ENCODE data around the gene LIPT2. TPM values are rescaled to one million over a fixed set of nuclear protein-coding genes. Genes with fewer than 3 reads are reported as not detected.
"Not testable (repeated sequence)": the region's sequence is repeated elsewhere in the genome, so short reads cannot be mapped to it uniquely, and the experiment has no call there.

The LIPT2 gene
- total RNA-seq, 4 donors from 2014 or later, result 1.2 to 8.4 (median 3.9) TPM

GRCh38 chr11:74535371-74536160 is 42.0 kb upstream of the LIPT2 start:
- intact Hi-C loops (cut with DNase I), result no loop called here
- H3K27ac ChIP-seq, result peak overlapping the region; percentile 67 to 92 (median 85)
- DNase-seq, result no peak

DNA sequence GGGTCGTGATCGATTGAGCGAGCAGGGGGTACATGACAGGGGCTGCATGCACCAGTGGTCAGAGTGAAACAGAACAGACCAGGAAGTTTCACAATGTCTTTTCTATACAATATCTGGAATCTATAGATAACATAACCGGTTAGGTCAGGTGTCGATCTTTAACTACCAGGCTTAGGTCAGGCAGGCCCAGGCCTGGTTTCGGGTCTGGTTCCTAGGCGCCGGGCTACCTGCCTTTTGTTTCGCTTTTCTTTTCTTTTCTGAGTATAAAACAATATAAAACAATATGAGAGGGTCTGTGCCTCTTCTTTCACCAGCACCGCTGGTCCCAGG is 41.4 kb upstream of the LIPT2 start:
- intact Hi-C loops (cut with DNase I); DNase-seq; H3K9me3 ChIP-seq; H3K27me3 ChIP-seq; H3K36me3 ChIP-seq: not testable (repeated sequence)
- WGBS, 2 donors, result 44 to 60% methylated on average over 10 of the region's 10 CpGs
- peaks cover 8 to 71% (median 23%) of the 10 kb centered on the region in 3 donors for H3K4me1 ChIP-seq
- peak overlapping the region in 3 of 4 donors; percentile 22 to 38 (median 28) for H3K4me3 ChIP-seq
- peak overlapping the region; percentile 67 to 92 (median 85) for H3K27ac ChIP-seq

More at GRCh38 chr11:74535371-74536160, 42.0 kb upstream of the LIPT2 start:
- TF ChIP-seq POLR2A (IDR thresholded peaks at IDR 0.05) (no peak), CTCF (IDR thresholded peaks at IDR 0.05) (no peak)
- H3K4me3 ChIP-seq, result peak overlapping the region in 3 of 4 donors; percentile 22 to 38 (median 28)
- 48 to 49% methylated on average over 13 to 14 of the region's 14 CpGs for WGBS, 2 donors
- H3K9me3 ChIP-seq, result no peaks in the 10 kb centered on the region
- no peaks in the 10 kb centered on the region for H3K36me3 ChIP-seq
- H3K27me3 ChIP-seq, result no peaks in the 10 kb centered on the region
- peaks cover 8 to 77% (median 23%) of the 10 kb centered on the region in 3 donors for H3K4me1 ChIP-seq

GRCh38 chr11:74534216-74534945 is 40.9 kb upstream of the LIPT2 start:
- peak overlapping the region; percentile 67 to 92 (median 85) for H3K27ac ChIP-seq
- 34 to 40% methylated on average over 8 of the region's 8 CpGs for WGBS, 2 donors
- H3K4me3 ChIP-seq, result peak overlapping the region in 3 of 4 donors; percentile 22 to 38 (median 28)
- DNase-seq, result no peak
- H3K9me3 ChIP-seq, result no peaks in the 10 kb centered on the region
- intact Hi-C loops (cut with DNase I), result no loop called here
- H3K36me3 ChIP-seq, result no peaks in the 10 kb centered on the region
- no peak for TF ChIP-seq POLR2A (IDR thresholded peaks at IDR 0.05)
- no peak for TF ChIP-seq CTCF (IDR thresholded peaks at IDR 0.05)
- H3K4me1 ChIP-seq, result peaks cover 8 to 66% (median 23%) of the 10 kb centered on the region in 3 donors
- H3K27me3 ChIP-seq, result no peaks in the 10 kb centered on the region

GRCh38 chr11:74533421-74533820 is 39.9 kb upstream of the LIPT2 start:
- WGBS, 2 donors, result 67 to 86% methylated on average over 6 to 8 of the region's 9 CpGs

More at GRCh38 chr11:74533421-74533820, 39.9 kb upstream of the LIPT2 start:
- Histone ChIP-seq H3K9me3 (no peaks in the 10 kb centered on the region), H3K36me3 (no peaks in the 10 kb centered on the region), H3K4me1 (peaks cover 8 to 56% (median 19%) of the 10 kb centered on the region in 3 donors), H3K27ac (peak overlapping the region in 2 of 4 donors; percentile 84 to 92), H3K27me3 (no peaks in the 10 kb centered on the region), H3K4me3 (no peak overlapping the region)
- no peak for DNase-seq
- intact Hi-C loops (cut with DNase I), result no loop called here
- TF ChIP-seq POLR2A (IDR thresholded peaks at IDR 0.05), result no peak
- TF ChIP-seq CTCF (IDR thresholded peaks at IDR 0.05), result no peak
